Hindlimb muscle (tissue), 1 donor: Measurements from ENCODE around the gene FBLN1. TPM values are rescaled to one million over a fixed set of nuclear protein-coding genes. Genes with fewer than 3 reads are reported as not detected.
A peak's percentile ranks its signal among the peaks of the same experiment; 100 is the strongest.

ENCODE experiments used
- DNase-seq: peaks from one replicate; pipeline ENCODE4 v3.0.0-alpha.2; 2013
- polyA plus RNA-seq: library from polyadenylated mRNA; unstranded; fragments of 120-200 nt; gene quantifications from one replicate; pipeline ENCODE4 v1.2.1, GENCODE V29; 2013; ENCODE audit not compliant: insufficient read length

The FBLN1 gene
- polyA plus RNA-seq, 1 donor, result 134 TPM

DNA sequence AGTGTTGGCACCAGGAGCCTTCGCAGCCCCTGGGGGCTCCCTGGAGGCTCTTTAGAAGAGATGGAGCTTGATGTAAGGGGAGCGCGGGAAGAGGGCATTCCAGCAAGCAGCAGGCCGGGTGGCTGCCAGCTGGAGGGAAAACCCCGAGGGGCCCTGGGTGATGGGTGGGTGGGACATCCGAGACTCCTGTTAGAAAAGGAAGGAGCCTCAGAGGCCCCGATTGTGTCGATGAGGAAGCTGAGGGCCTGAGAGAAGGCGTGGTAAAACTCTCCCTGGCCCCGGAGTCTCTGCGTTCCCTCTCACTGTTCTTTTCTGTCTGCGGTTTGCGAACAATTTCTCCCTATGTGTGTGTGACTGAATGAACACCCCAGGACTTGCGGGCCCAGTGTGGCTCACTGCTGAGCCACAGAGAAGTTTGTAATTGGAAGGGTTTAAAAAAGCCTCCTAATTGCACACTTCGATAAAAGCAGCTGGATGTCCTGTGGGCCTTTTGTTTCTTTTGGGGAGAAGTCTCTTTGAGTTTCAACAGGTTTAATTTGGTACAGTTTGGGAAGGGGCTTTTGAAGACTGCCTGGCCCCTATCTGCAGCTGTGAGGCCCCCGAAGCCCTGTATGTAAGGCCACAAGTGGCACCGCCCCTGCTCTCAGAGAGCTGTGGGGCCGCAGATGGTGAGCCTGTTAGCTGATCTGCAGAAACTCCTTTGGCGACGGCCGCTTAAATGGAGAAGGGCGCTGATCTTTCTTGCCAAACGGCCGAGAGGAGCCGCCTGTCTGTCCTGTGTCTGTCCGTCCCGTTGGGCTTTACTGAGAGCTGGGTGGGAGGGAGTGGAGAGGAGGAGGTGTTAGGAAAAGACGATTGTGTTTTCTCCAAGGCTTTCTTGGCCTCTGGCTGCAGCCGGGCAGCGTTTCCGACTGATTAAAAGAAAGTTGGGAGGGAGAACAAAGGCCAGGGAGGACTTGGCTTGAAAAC is 2.0 kb downstream of the FBLN1 start:
- peak; percentile 51 for DNase-seq

DNA sequence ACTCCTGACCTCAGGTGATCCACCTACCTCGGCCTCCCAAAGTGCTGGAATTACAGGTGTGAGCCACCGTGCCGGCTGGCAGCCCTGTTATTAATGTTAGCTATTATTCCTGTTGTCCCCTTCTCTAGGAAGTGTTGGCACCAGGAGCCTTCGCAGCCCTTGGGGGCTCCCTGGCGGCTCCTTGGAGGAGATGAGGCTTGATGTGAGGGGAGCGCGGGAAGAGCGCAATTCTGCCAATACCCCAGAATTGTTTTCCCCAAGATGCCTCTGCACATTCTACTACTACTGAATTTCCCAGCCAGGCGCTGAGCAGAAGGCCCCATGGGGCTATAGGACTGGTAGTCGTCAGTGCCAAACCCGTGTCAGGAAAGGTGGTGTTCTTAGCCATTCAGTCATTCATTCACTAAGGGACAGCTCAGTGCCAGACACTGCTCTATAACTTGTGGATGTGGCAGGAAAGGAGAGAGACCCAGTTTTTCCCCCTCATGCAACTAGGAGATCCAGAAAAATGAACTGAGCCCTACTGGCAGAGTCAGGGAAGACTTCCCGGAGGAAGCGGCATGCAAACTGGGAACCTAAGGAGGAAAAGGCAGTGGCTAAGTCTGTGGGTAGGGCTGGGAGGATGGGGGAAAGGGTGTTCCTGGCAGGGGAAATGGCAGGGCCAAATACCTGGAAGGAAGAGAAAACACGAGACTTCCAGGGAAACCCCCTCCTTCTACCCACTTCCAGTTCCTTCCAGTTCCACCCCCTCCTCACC is 3.5 kb downstream of the FBLN1 start:
- DNase-seq, result no peak

DNA sequence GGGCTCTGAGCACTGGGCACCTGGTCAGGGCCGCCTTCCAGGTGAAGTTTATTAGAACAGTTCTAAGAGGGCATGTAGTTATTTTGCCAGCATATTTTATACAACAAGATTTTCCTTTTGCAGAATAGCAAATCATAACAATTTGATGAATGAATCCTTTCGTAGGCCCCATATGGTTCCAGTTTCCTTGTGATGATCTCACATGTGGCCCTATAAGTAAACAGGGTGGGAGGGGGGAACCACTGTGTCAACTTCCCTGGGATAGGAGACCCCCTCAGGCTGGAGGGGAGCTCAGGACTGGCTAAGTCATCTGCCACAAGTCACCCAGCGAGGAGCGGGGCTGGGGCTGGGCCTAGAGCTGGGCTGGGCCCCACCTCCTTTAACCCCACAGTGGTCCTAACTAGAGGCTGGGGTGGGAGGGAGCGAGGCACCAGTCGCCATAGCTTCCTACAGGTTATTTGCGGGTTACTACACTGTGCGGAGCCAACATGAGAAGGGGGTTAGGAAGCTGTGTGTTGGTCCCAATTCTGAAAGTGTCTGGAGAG is 4.2 kb downstream of the FBLN1 start:
- no peak for DNase-seq

DNA sequence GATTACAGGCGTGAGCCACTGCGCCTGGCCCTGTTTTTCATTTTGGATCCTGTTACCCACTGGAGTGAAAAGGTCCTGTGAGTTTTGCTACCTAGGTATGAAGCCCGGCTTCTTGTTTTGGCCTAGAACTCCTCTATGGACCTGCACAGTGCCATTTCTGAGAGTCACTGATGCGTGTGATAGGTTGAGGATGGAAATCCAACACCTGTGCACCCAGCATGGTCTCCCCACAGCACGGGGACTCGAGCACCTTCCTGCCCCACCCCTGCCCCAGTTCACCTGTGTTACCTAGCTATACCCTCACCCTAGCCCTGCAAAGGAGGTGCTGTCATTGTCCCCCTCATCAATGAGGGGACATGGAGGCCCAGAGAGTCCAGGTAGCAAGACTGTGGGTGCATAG is 5.1 kb downstream of the FBLN1 start:
- no peak for DNase-seq

DNA sequence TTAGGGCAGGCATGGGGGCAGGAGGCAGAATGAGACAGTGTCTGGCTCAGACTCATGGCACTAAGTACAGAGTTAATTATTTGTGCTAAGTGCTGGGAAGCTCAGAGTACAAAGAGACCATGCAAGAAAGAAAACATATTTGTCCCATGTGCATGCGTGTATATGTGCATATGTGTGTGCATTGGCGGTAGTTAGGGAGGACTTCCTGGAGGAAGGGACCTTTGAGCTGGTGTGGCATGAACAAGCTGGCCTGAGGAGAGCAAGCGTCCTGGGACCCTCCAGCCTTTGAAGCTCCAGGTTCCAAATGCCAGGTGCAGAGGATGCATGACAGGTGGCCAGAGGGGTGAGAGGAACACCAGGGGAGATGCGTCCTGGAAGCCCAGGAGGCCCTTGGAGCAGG is 6.1 kb downstream of the FBLN1 start:
- no peak for DNase-seq

DNA sequence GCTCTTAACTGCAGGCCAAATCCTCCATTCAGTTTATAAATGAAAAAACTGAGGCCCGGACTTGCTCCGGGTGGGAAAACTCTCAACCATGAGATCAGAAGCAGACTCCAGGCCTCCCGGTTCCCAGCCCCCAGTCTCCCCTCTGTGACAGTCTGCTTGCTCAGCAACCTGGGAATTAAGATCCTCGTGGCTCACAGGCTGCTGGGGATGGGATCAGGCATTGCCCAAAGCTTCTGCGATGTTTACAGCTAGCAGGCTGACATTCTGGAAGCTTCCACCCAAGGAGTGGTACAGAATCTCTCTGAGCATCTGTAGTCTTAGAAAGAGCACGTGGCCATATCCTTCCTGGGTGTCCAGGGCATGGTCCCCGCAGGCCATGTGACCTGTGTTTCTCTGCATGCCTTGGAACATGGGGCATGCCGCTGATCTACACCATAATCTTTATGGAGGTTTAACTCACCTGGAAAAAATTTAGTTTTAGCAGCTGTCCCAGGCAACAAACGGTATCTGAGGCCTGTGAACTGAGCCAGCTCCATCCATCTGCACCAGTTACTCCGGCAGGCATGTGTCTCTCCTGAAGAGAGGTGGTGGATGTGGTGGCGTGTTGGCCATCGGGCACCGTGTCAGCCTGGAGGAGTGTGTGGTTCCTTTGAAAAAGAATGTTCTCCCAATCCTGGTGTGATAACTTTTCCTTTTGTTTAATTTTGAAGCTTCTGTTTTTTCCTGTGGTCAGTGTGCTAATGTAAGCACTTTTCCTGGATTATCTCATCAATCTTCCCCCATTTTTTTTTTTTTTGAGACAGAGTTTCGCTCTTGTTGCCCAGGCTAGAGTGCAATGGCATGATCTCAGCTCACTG is 7.9 kb downstream of the FBLN1 start:
- DNase-seq, result no peak

DNA sequence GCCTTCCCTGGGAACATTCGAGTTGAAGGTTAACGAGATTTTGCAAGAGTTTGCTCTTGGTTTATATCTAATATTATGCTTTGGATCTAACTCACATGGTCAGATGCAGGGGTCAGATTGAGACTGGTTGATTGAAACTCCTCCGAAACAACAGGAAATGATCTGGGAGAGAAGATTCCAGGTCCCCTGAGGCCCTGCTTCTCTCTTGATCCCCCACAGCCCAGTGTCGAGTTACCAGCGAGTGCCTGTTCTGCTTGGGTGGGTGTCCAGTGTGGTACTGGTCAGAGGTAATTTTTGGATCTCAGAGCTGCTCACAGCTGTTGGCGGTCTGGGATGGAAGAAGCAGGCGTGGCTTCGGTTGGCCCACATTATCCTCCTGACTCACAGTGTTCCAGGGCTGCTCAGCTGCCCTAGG is 9.2 kb downstream of the FBLN1 start:
- peak; percentile 82 for DNase-seq

DNA sequence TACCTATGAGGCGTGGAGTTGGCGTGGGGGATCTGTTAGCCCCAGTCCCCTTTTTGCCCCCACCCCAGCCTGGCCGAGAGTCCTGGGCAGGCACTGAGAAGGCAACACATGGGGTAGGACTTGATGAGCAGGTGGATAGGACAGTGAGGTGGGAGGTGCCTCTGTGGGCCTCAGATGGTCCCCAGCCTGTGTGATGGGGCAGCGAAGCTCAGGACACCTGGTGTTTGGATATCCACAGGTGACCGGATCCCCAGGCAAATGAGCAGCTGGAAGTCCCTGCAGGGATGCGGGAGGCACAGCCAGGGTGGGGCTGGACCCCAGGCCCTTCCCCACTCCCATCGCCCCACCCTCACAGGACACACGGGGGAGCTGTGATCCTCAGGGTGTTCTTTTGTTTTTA is 9.7 kb downstream of the FBLN1 start:
- DNase-seq, result no peak

DNA sequence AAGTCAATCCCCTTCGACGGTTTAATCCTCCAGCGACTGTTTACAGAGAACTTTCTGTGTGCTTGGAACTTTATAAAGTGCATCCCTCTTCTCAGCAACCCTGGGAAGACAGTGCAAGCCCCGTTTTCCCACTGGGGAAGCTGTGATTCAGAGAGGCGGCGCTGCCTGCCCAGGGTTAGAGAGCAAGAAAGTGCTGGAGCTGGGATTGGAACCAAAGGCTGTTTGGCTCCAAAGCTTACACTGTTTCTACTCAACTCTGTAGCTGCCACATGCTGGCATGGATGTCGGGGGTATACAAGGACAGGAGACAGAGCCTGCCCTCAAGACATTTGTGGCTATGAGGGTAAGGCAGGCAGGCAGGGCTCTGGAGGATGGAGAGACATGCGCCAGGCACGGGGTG is 13.0 kb downstream of the FBLN1 start:
- no peak for DNase-seq

DNA sequence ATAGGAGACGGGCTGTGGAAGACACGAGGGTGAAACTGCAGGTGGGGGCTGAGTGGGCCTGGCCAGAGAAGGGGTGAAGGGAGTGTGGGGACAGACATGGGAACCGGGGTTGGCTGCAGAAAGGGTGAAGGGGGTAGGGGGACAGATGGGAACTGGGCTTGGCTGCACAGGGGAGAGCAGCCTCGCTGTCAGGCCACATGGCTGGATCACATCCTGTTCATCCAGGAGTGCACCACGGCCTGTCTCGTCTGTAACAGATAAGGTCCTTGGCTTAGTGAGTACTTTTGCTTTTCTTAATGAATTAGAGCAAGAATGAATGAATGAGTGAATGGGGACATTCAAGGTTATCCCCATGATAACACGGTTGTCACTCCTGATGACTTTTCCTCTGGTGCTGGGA is 13.5 kb downstream of the FBLN1 start:
- no peak for DNase-seq

DNA sequence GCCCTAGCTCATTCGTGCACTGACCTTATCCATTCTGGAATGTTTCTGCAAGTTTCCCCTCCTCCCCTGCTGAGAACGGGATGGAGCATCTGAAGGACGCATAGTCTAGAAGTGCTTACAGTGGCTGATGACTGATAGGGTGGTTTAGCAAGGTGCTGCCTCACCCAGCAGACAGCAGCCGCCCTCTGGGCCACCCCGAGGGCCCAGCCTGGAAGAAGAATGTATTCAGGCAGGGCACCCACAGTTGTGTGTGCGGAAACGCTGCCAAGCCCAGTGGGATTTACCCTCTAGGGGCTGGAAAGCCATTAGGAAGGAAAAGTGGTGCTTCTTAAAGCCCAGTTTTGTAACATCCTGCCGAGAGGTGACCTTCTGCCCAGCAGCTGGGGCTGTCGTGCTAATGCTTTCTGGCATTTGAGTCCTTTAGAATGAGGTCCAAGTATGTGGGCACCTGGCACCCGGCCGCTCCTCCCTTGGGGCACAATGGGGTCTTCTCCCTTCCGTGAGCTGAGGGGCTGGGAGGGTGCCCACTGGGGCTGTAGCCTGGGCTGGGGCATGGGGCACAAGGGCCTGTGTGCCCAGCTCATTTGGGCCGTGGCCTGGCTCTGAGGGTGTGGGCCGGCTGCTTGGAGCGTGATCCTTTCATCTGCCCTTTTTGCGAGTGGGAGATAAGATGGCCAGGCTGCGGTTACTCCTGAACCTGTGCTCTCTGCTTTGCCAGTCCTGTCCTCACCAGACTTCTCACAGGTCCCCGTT is 14.4 kb downstream of the FBLN1 start:
- DNase-seq, result no peak

DNA sequence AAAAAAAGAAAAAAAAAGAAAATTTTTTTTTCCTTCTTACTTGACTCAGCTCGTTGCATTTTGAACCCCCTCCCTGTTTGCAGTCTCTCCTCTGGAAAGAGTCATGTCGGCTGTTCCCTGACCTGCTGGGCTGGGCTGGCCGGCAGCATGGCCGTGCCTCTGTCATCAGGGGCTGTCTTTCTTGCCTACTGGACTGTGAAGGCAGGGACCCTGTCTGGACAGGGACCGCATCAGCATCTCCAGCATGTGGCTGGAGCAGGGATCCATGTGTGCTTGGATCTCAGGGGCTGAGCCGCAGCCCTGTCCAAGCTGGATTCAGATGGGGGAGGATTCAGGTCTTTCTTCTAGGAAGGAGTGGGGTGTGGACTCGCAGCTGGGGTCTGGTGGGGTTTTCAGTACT is 15.5 kb downstream of the FBLN1 start:
- DNase-seq, result no peak

DNA sequence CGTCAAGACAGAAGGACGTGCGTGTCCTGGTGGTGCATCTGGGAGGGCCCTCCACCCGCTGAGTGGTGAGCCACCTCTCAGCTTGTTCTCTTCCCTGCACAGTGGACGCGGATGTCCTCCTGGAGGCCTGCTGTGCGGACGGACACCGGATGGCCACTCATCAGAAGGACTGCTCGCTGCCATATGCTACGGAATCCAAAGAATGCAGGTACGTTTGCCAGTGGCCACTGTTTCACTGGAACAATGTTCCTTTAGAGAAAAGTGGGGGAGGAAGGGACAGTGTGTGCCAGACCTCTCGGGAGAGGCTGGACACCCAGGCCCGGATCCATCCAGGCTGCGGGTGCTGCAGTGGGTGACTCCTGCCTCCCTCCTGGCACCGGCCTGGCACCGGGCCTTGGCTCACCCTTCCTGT is 15.9 kb downstream of the FBLN1 start:
- DNase-seq, result no peak

DNA sequence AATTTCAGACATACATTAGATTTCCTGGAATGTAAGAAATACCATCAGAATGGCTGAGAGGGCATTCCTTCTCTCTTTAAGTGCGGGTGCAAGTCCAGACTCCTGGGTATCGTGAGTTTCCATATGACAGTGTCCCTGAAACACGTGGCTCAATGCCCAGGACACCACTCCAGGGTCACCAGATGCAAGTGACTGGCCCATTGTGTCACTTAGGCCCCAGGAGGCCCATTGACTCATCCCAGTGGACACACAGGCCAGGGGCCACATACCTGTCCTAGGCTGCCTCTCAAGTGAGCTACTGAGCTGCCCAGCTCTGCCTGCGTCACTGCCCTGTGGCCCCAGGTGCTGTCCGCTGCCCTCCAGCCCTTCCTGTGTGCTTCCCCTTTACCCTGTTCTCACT is 18.5 kb downstream of the FBLN1 start:
- no peak for DNase-seq

DNA sequence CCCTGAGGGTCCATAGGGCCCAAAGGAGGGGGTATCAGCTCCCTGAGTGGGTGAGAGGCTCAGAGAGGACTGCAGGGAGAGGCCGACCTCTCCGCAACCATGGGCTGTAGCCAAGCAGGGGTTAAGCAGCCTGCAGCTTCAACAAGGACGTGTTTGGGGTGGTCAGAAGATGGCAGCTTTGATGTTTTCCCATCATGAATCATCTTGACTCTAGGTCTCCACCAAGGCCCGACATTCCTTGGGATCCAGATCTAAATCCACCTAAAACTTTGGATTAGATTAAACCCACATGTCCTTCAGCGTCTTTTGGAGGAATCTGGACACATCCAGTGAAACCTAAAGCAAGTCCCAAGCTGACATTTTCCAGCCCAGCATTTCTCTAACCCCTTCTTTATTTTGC is 19.8 kb downstream of the FBLN1 start:
- DNase-seq, result no peak

DNA sequence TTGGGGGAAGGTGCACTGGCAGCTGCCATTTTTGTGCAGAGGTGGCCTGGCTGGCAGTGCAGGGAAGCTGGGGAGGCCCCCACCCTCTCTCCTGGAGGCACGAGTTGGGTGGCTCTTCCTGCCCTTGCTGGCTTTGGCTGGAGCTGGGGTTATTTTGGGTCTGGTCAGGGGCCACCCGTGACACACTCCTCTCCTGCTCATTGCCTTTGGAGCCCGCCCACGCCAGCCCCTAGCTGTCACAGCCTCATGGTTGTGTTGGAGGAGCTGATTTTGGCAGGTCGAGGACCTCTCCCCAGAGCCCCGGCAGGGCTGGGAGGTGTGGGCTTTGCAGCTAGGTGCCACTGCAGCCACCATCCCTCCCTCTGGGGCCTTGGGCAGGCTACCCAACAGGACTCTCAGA is 21.5 kb downstream of the FBLN1 start:
- no peak for DNase-seq

DNA sequence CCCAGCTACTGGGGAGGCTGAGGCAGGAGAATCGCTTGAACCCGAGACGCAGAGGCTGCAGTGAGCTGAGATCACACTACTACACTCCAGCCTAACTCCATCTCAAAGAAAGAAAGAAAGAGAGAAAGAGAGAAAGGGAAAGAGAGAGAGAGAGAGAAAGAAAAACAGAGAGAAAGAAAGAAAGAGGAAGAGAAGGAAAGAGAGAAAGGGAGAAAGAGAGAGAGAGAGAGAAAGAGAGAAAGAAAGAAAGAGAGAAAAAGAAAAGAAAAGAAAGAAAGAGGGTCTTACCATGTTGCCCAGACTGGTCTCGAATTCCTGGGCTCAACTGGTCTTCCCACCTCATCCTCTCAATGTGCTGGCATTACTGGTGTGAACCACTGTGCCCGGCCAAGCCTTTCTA is 22.3 kb downstream of the FBLN1 start:
- DNase-seq, result no peak

DNA sequence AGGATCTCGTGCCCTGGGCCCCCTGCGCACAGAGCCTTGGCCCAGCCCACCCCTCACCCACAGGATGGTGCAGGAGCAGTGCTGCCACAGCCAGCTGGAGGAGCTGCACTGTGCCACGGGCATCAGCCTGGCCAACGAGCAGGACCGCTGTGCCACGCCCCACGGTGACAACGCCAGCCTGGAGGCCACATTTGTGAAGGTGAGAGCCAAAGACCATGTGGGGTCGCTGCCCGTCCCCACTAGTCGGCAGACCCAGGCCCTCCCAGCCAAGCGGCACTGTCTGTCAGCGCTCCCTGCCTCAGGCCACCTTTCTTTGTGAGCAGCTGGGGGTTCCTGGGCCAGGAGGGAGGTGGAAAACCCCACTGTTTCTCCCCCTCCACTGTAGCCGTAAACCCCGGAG is 22.8 kb downstream of the FBLN1 start:
- no peak for DNase-seq

DNA sequence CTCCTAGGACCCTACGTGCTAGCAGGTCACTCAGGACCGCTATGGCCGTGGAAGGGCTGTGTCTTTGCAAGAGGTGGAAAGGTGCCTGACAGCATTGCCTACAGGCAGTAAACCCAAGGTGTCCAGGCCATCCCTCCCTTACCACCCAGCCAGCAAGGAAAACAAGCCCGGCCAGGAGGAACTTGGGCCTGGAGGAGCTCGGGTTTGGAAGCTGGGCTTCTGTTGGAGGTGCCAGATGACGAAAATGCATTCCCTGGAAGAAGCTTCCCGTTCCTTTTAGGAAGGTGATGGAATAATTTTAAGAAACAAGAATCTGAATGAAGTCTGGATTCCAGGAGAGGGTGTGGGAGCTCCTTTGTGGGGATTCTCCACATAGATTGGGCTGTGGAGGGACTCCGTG is 23.6 kb downstream of the FBLN1 start:
- DNase-seq, result peak; percentile 56

DNA sequence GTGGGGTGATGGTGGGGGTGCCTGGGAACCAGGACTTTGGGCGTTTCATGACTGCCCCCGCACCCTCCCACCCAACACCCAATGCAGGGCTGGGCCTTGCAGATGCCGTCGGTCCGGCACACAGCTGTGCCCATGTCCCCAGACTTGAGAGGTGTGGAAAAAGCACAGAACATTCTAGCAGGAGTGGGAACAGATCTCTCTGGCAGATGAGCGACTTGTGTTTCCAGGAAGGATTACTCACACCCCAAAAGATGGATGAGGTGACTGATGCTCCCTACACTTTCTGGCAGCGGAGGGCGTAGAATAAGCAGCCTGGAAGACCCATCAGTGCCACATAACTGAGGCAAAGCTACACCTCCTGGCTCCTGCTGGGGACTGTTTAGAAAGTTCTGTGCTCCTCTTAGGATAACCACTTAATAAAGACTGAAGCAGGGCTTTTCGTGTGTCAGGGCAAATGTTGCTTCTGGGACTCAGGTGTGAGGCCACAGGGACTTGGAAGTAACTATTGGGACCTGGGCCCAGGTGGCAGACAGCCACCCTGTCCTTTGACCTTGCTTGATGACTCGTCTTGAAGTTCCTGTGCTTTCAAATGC is 24.2 kb downstream of the FBLN1 start:
- DNase-seq, result peak; percentile 51

DNA sequence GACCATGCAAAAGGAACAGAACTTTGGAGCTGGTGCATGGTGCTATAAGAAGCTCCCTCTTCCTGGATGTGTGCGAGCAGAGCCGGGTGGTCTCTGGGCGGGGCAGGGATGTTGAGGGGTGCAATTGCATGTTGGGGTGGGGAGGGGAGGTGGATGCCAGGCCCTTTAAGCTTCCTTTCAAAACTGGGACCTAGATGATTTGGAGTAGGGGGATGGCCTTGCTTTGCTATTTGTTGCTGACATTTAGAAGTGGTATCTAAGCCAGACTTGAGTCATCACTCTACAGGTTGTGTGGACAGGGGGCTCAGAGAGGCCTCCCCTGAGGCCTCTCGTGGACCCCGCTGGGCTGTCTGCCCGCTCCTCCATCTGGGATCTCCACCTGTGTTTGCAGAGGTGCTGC is 24.8 kb downstream of the FBLN1 start:
- DNase-seq, result no peak
